ENCODE data around the gene CTNNA2.

CTNNA2 gene

GRCh38 chr2:79697200-79697599, 184.3 kb downstream of the CTNNA2 start:
- Mint-ChIP-seq H3K27ac (no peak overlapping the region), H3K4me3 (no peak overlapping the region), H3K9me3 (peaks cover 7 to 21% of the 10 kb centered on the region in 2 donors), H3K36me3 (ENCODE audit: insufficient read depth) (no peaks in the 10 kb centered on the region), H3K27me3 (no peaks in the 10 kb centered on the region), H3K4me1 (ENCODE audit: low read depth in 2 of 2) (no peaks in the 10 kb centered on the region)
- DNase-seq (no peak), ATAC-seq (replicated peaks) (no peak)

GRCh38 chr2:79700651-79701050, 187.8 kb downstream of the CTNNA2 start:
- DNase-seq (no peak), ATAC-seq (replicated peaks) (no peak)
- peaks cover 10 to 14% of the 10 kb centered on the region in 2 donors for H3K9me3 Mint-ChIP-seq
- no peak overlapping the region for H3K27ac Mint-ChIP-seq
- no peaks in the 10 kb centered on the region for H3K27me3 Mint-ChIP-seq
- no peaks in the 10 kb centered on the region for H3K36me3 Mint-ChIP-seq (ENCODE audit: insufficient read depth)
- H3K4me1 Mint-ChIP-seq (ENCODE audit: low read depth in 2 of 2), result no peaks in the 10 kb centered on the region
- H3K4me3 Mint-ChIP-seq, result no peak overlapping the region

- H3K4me1 Mint-ChIP-seq (ENCODE audit: low read depth in 2 of 2), result no peaks in the 10 kb centered on the region
- peaks cover 14% of the 10 kb centered on the region in 2 donors for H3K9me3 Mint-ChIP-seq
- no peaks in the 10 kb centered on the region for H3K36me3 Mint-ChIP-seq (ENCODE audit: insufficient read depth)
- no peak for ATAC-seq (replicated peaks)
- no peak for DNase-seq
- no peaks in the 10 kb centered on the region for H3K27me3 Mint-ChIP-seq
- no peak overlapping the region for H3K4me3 Mint-ChIP-seq
- H3K27ac Mint-ChIP-seq, result no peak overlapping the region
Measured at GRCh38 chr2:79702905-79703304, 190.1 kb downstream of the CTNNA2 start.

- DNase-seq (no peak), ATAC-seq (replicated peaks) (no peak)
- Mint-ChIP-seq H3K9me3 (peaks cover 13 to 21% of the 10 kb centered on the region in 2 donors), H3K27ac (no peak overlapping the region), H3K4me3 (no peak overlapping the region), H3K36me3 (ENCODE audit: insufficient read depth) (no peaks in the 10 kb centered on the region), H3K4me1 (ENCODE audit: low read depth in 2 of 2) (no peaks in the 10 kb centered on the region), H3K27me3 (no peaks in the 10 kb centered on the region)
Measured at GRCh38 chr2:79711098-79711497, 198.2 kb downstream of the CTNNA2 start.

GRCh38 chr2:79713131-79713785, 200.4 kb downstream of the CTNNA2 start:
- Mint-ChIP-seq H3K27ac (no peak overlapping the region), H3K27me3 (no peaks in the 10 kb centered on the region), H3K9me3 (peaks cover 6 to 21% of the 10 kb centered on the region in 2 donors), H3K4me3 (no peak overlapping the region), H3K4me1 (ENCODE audit: low read depth in 2 of 2) (no peaks in the 10 kb centered on the region), H3K36me3 (ENCODE audit: insufficient read depth) (no peaks in the 10 kb centered on the region)
- DNase-seq, result no peak
- no peak for ATAC-seq (replicated peaks)

GRCh38 chr2:79714283-79714682, 201.4 kb downstream of the CTNNA2 start:
- no peak overlapping the region for H3K27ac Mint-ChIP-seq
- no peak for ATAC-seq (replicated peaks)
- H3K27me3 Mint-ChIP-seq, result no peaks in the 10 kb centered on the region
- H3K9me3 Mint-ChIP-seq, result peaks cover 8 to 17% of the 10 kb centered on the region in 2 donors
- no peak overlapping the region for H3K4me3 Mint-ChIP-seq
- H3K4me1 Mint-ChIP-seq (ENCODE audit: low read depth in 2 of 2), result no peaks in the 10 kb centered on the region
- no peaks in the 10 kb centered on the region for H3K36me3 Mint-ChIP-seq (ENCODE audit: insufficient read depth)
- no peak for DNase-seq

- DNase-seq (no peak), ATAC-seq (replicated peaks) (no peak)
- no peaks in the 10 kb centered on the region for H3K4me1 Mint-ChIP-seq (ENCODE audit: low read depth in 2 of 2)
- H3K36me3 Mint-ChIP-seq (ENCODE audit: insufficient read depth), result no peaks in the 10 kb centered on the region
- H3K27me3 Mint-ChIP-seq, result no peaks in the 10 kb centered on the region
- H3K27ac Mint-ChIP-seq, result no peak overlapping the region
- peaks cover 9 to 10% of the 10 kb centered on the region in 2 donors for H3K9me3 Mint-ChIP-seq
- no peak overlapping the region for H3K4me3 Mint-ChIP-seq
Measured at GRCh38 chr2:79715338-79715737, 202.5 kb downstream of the CTNNA2 start.

GRCh38 chr2:79716266-79716665, 203.4 kb downstream of the CTNNA2 start:
- no peaks in the 10 kb centered on the region for H3K36me3 Mint-ChIP-seq (ENCODE audit: insufficient read depth)
- DNase-seq (no peak), ATAC-seq (replicated peaks) (no peak)
- no peaks in the 10 kb centered on the region for H3K27me3 Mint-ChIP-seq
- H3K27ac Mint-ChIP-seq, result no peak overlapping the region
- peaks cover 9 to 12% of the 10 kb centered on the region in 2 donors for H3K9me3 Mint-ChIP-seq
- no peaks in the 10 kb centered on the region for H3K4me1 Mint-ChIP-seq (ENCODE audit: low read depth in 2 of 2)
- no peak overlapping the region for H3K4me3 Mint-ChIP-seq

- ATAC-seq (replicated peaks) (no peak), DNase-seq (no peak)
- Mint-ChIP-seq H3K4me1 (ENCODE audit: low read depth in 2 of 2) (no peaks in the 10 kb centered on the region), H3K4me3 (no peak overlapping the region), H3K9me3 (peaks cover 9 to 12% of the 10 kb centered on the region in 2 donors), H3K36me3 (ENCODE audit: insufficient read depth) (no peaks in the 10 kb centered on the region), H3K27me3 (no peaks in the 10 kb centered on the region), H3K27ac (no peak overlapping the region)
Measured at GRCh38 chr2:79717364-79718007, 204.6 kb downstream of the CTNNA2 start.

- Mint-ChIP-seq H3K36me3 (ENCODE audit: insufficient read depth) (no peaks in the 10 kb centered on the region), H3K9me3 (peaks cover 0 to 14% of the 10 kb centered on the region in 2 donors), H3K4me3 (no peak overlapping the region), H3K27me3 (no peaks in the 10 kb centered on the region), H3K4me1 (ENCODE audit: low read depth in 2 of 2) (no peaks in the 10 kb centered on the region), H3K27ac (no peak overlapping the region)
- DNase-seq, result no peak
- no peak for ATAC-seq (replicated peaks)
Measured at GRCh38 chr2:79721061-79721460, 208.2 kb downstream of the CTNNA2 start.

- Mint-ChIP-seq H3K36me3 (ENCODE audit: insufficient read depth) (no peaks in the 10 kb centered on the region), H3K27me3 (no peaks in the 10 kb centered on the region), H3K27ac (no peak overlapping the region), H3K4me1 (ENCODE audit: low read depth in 2 of 2) (no peaks in the 10 kb centered on the region), H3K4me3 (no peak overlapping the region), H3K9me3 (peaks cover 0 to 14% of the 10 kb centered on the region in 2 donors)
- no peak for DNase-seq
- ATAC-seq (replicated peaks), result no peak
Measured at GRCh38 chr2:79721966-79722365, 209.1 kb downstream of the CTNNA2 start.

- ATAC-seq (replicated peaks), result no peak
- H3K4me1 Mint-ChIP-seq (ENCODE audit: low read depth in 2 of 2), result no peaks in the 10 kb centered on the region
- no peaks in the 10 kb centered on the region for H3K27me3 Mint-ChIP-seq
- H3K4me3 Mint-ChIP-seq, result no peak overlapping the region
- no peak for DNase-seq
- H3K36me3 Mint-ChIP-seq (ENCODE audit: insufficient read depth), result no peaks in the 10 kb centered on the region
- H3K9me3 Mint-ChIP-seq, result peaks cover 0 to 17% of the 10 kb centered on the region in 2 donors
- H3K27ac Mint-ChIP-seq, result no peak overlapping the region
Measured at GRCh38 chr2:79723830-79724229, 211.0 kb downstream of the CTNNA2 start.

GRCh38 chr2:79729532-79729931, 216.7 kb downstream of the CTNNA2 start:
- H3K4me1 Mint-ChIP-seq (ENCODE audit: low read depth in 2 of 2), result no peaks in the 10 kb centered on the region

GRCh38 chr2:79734518-79734917, 221.7 kb downstream of the CTNNA2 start:
- Mint-ChIP-seq H3K36me3 (ENCODE audit: insufficient read depth) (no peaks in the 10 kb centered on the region), H3K27me3 (no peaks in the 10 kb centered on the region), H3K9me3 (peaks cover 7 to 9% of the 10 kb centered on the region in 2 donors), H3K4me1 (ENCODE audit: low read depth in 2 of 2) (no peaks in the 10 kb centered on the region), H3K27ac (no peak overlapping the region), H3K4me3 (no peak overlapping the region)
- ATAC-seq (replicated peaks) (no peak), DNase-seq (no peak)

More at GRCh38 chr2:79729532-79729931, 216.7 kb downstream of the CTNNA2 start:
- H3K9me3 Mint-ChIP-seq, result peaks cover 0 to 6% of the 10 kb centered on the region in 2 donors
- H3K4me3 Mint-ChIP-seq, result no peak overlapping the region
- ATAC-seq (replicated peaks) (no peak), DNase-seq (no peak)
- H3K27ac Mint-ChIP-seq, result no peak overlapping the region
- no peaks in the 10 kb centered on the region for H3K36me3 Mint-ChIP-seq (ENCODE audit: insufficient read depth)
- H3K27me3 Mint-ChIP-seq, result no peaks in the 10 kb centered on the region

Measured in effector memory CD8-positive, alpha-beta T cell (primary cell).